ENCODE measurements around the gene LY86.

DNA sequence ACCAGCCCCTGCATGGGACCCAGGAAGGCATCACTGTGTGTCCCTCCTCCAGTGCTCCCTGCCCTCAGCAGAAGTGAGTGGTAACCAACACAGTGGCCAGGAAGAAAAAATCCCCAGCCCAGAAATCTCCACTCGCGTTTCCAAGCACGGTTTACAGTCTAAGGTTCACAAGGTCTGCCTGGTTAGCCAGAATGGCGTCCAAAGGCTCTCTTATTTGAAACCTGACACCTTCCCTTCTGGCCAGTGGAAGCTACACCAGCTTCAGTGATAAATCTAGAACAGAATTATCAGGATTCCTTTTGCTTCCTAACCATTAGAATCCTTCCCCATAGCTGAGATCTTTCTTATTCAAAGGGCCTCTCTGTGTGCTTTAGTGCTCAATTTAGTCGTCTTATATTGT is 9.2 kb downstream of the LY86 start:
- no peak for TF ChIP-seq POLR2A (IDR thresholded peaks at IDR 0.05)
- TF ChIP-seq, protein P1, sequence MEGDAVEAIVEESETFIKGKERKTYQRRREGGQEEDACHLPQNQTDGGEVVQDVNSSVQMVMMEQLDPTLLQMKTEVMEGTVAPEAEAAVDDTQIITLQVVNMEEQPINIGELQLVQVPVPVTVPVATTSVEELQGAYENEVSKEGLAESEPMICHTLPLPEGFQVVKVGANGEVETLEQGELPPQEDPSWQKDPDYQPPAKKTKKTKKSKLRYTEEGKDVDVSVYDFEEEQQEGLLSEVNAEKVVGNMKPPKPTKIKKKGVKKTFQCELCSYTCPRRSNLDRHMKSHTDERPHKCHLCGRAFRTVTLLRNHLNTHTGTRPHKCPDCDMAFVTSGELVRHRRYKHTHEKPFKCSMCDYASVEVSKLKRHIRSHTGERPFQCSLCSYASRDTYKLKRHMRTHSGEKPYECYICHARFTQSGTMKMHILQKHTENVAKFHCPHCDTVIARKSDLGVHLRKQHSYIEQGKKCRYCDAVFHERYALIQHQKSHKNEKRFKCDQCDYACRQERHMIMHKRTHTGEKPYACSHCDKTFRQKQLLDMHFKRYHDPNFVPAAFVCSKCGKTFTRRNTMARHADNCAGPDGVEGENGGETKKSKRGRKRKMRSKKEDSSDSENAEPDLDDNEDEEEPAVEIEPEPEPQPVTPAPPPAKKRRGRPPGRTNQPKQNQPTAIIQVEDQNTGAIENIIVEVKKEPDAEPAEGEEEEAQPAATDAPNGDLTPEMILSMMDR (IDR thresholded peaks at IDR 0.05) = no peak
